ENCODE measurements around the gene IFNA10. TPM values are rescaled to one million over a fixed set of nuclear protein-coding genes. Genes with fewer than 3 reads are reported as not detected.
"Not testable (repeated sequence)": the region's sequence is repeated elsewhere in the genome, so short reads cannot be mapped to it uniquely, and the experiment has no call there.

Gene IFNA10
- total and polyA plus RNA-seq, 2 of the 13 experiments (the other 11 are each of a cell fraction or from before 2014, with no cell fraction given): not detected

GRCh38 chr9:21205204-21205603, 1.7 kb downstream of the IFNA10 start (continued):
- TF ChIP-seq, protein P1, sequence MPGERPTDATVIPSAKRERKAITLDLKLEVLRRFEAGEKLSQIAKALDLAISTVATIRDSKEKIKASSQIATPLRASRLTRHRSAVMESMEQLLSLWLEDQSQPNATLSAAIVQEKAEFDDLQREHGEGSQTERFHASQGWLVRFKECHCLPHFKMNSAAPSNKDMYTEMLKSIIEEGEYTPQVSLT (CRISPR knock-in tag; IDR thresholded peaks at IDR 0.05; ENCODE audit: borderline replicate concordance, low read depth): no peak
- TF ChIP-seq MLX (CRISPR knock-in tag; IDR thresholded peaks at IDR 0.05) (no peak), ZNF124 (CRISPR knock-in tag; IDR thresholded peaks at IDR 0.05) (no peak)
- TF ChIP-seq, protein P2, sequence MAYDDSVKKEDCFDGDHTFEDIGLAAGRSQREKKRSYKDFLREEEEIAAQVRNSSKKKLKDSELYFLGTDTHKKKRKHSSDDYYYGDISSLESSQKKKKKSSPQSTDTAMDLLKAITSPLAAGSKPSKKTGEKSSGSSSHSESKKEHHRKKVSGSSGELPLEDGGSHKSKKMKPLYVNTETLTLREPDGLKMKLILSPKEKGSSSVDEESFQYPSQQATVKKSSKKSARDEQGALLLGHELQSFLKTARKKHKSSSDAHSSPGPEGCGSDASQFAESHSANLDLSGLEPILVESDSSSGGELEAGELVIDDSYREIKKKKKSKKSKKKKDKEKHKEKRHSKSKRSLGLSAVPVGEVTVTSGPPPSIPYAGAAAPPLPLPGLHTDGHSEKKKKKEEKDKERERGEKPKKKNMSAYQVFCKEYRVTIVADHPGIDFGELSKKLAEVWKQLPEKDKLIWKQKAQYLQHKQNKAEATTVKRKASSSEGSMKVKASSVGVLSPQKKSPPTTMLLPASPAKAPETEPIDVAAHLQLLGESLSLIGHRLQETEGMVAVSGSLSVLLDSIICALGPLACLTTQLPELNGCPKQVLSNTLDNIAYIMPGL (CRISPR knock-in tag; IDR thresholded peaks at IDR 0.05; ENCODE audit: borderline replicate concordance in 1 of 2, low read depth in 1 of 2): no peak

DNA sequence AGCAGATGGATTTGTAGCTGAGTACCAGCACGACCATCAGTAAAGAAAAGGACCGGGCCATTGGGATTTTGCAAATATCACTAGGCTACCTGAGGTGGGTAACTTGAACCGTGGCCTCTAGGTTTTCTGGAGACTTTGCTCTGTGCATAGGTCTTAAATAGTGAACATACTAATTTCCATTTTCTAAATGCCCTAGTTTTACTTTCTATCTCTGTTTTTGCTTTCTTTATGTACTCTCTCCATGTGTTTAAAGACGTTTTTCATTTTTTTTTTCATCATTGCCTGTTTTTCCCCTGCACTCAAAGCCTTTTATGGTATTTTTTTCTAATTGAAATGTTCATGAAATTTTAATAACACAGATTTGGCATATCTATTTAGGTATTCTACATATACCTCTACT, 4.8 kb downstream of the IFNA10 start, which contains the start of gene IFNA7:
Gene IFNA7, minus strand, starts transcription at position 101 of the 400 bp plus-strand sequence. Its CDS starts 40 bp downstream, at position 61.
- in situ Hi-C loops (cut with HindIII; ENCODE audit: extremely low pct_ligation_motif_present, low pct_unique_long_range_greater_than_20kb); H3K27ac ChIP-seq (ENCODE audit: extremely low read length, insufficient read depth, low read length); intact Hi-C loops (cut with micrococcal nuclease; ENCODE audit: unreplicated experiment); POLR2A ChIA-PET; CTCF ChIA-PET (ENCODE audit: low intra/inter-chr PET ratio, low total read pairs); BruUV-seq (replicated peaks); H3K4me2 ChIP-seq (ENCODE audit: low read depth, low read length); DNase-seq (ENCODE audit: low spot score); FAIRE-seq; H3K9me3 ChIP-seq (ENCODE audit: low read length); H2AFZ ChIP-seq (ENCODE audit: low read length); H3K36me3 ChIP-seq (replicated peaks in 1 of 2; ENCODE audit: control insufficient read depth in 1 of 2, insufficient read depth in 2 of 2, low read length in 2 of 2); H3K79me2 ChIP-seq (ENCODE audit: insufficient read depth, low read length); H4K20me1 ChIP-seq (ENCODE audit: insufficient read depth, low read length); H3K9ac ChIP-seq (ENCODE audit: insufficient read depth, low read depth, low read length); H3K4me3 ChIP-seq (replicated peaks in 1 of 3; ENCODE audit: insufficient read depth in 1 of 3, low read depth in 2 of 3, low read length in 3 of 3); H3K27me3 ChIP-seq (ENCODE audit: control insufficient read depth in 1 of 2, insufficient read depth in 2 of 2, low read length in 2 of 2); H3K4me1 ChIP-seq (ENCODE audit: insufficient read depth, low read length); ATAC-seq: not testable (repeated sequence)
- WGBS (ENCODE audit: low lambda C conversion rate): 0% methylated on average over 4 of the region's 4 CpGs

Data from HepG2 (cell line).